HG03175 (cell line): Measurements from ENCODE around the gene GAGE12D.
"Not testable (repeated sequence)": the region's sequence is repeated elsewhere in the genome, so short reads cannot be mapped to it uniquely, and the experiment has no call there.

Experiments
- ATAC-seq: cut with Tn5 transposase; IDR thresholded peaks from one replicate; pipeline ENCODE4 v1.9.1; 2021; ENCODE audit warnings: mild to moderate bottlenecking, moderate library complexity; ENCODE audit not compliant: unreplicated experiment

GAGE12D gene

DNA sequence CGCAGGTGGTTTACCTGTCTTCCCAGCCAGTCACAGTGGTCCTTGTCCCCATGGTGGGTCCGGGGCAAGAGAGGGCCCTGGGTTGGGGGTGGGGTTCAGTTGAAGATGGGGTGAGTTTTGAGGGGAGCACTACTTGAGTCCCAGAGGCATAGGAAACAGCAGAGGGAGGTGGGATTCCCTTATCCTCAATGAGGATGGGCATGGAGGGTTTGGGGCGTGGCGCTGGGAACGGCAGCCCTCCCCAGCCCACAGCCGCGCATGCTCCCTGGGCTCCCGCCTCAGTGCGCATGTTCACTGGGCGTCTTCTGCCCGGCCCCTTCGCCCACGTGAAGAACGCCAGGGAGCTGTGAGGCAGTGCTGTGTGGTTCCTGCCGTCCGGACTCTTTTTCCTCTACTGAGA lies at the start of gene GAGE12D:
TSS of gene GAGE12D (plus strand) at position 301 of the 400 bp plus-strand sequence. CDS start 1,155 bp downstream, outside the sequence.
- not testable (repeated sequence) for ATAC-seq

DNA sequence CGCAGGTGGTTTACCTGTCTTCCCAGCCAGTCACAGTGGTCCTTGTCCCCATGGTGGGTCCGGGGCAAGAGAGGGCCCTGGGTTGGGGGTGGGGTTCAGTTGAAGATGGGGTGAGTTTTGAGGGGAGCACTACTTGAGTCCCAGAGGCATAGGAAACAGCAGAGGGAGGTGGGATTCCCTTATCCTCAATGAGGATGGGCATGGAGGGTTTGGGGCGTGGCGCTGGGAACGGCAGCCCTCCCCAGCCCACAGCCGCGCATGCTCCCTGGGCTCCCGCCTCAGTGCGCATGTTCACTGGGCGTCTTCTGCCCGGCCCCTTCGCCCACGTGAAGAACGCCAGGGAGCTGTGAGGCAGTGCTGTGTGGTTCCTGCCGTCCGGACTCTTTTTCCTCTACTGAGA lies 9.7 kb upstream of the GAGE12D start, which contains the start of gene GAGE12C:
TSS of gene GAGE12C (plus strand) at position 301 of the 400 bp plus-strand sequence. CDS start 1,155 bp downstream, outside the sequence.
- ATAC-seq = not testable (repeated sequence)

GRCh38 chrX:49550989-49551388 lies 9.5 kb downstream of the GAGE12D start, which contains the start of gene GAGE12E:
Gene GAGE12E, plus strand, starts transcription at chrX:49551289. Its CDS starts 1,155 bp downstream, at chrX:49552444.
- ATAC-seq = not testable (repeated sequence)

GRCh38 chrX:49560542-49560941 lies 19.0 kb downstream of the GAGE12D start, which contains the start of gene GAGE12F:
Gene GAGE12F, plus strand, starts transcription at chrX:49560842. Its CDS starts 1,155 bp downstream, at chrX:49561997.
- ATAC-seq = not testable (repeated sequence)

DNA sequence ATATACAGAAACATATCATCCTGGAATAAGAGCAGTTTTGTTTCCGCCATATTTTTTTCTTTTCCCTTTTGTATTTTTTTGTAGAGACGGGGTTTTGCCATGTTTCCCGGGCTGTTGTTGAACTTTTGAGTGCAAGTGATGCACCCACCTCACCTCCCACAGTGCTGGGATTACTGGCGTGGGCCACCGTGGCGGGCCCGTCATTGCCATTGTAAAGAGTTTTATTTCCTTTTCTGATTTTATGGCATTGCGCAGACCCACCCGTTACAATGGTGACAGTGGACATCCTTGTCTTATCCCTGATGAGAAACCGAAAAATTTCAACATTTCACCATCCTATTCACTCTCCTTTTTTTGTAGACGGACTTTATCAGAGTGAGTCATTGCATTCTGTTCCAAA lies 27.2 kb downstream of the GAGE12D start:
- ATAC-seq = not testable (repeated sequence)

GRCh38 chrX:49569152-49569551 lies 27.6 kb downstream of the GAGE12D start:
- not testable (repeated sequence) for ATAC-seq

DNA sequence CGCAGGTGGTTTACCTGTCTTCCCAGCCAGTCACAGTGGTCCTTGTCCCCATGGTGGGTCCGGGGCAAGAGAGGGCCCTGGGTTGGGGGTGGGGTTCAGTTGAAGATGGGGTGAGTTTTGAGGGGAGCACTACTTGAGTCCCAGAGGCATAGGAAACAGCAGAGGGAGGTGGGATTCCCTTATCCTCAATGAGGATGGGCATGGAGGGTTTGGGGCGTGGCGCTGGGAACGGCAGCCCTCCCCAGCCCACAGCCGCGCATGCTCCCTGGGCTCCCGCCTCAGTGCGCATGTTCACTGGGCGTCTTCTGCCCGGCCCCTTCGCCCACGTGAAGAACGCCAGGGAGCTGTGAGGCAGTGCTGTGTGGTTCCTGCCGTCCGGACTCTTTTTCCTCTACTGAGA lies 28.6 kb downstream of the GAGE12D start, which contains the start of gene GAGE12G:
TSS of gene GAGE12G (plus strand) at position 301 of the 400 bp plus-strand sequence. CDS start 1,155 bp downstream, outside the sequence.
- ATAC-seq = not testable (repeated sequence)

DNA sequence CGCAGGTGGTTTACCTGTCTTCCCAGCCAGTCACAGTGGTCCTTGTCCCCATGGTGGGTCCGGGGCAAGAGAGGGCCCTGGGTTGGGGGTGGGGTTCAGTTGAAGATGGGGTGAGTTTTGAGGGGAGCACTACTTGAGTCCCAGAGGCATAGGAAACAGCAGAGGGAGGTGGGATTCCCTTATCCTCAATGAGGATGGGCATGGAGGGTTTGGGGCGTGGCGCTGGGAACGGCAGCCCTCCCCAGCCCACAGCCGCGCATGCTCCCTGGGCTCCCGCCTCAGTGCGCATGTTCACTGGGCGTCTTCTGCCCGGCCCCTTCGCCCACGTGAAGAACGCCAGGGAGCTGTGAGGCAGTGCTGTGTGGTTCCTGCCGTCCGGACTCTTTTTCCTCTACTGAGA lies 38.1 kb downstream of the GAGE12D start, which contains the start of gene GAGE12H:
TSS of gene GAGE12H (plus strand) at position 301 of the 400 bp plus-strand sequence. CDS start 1,155 bp downstream, outside the sequence.
- ATAC-seq = not testable (repeated sequence)

- ATAC-seq = not testable (repeated sequence)
These were observed 47.7 kb downstream of the GAGE12D start, which contains the start of gene GAGE2A for GRCh38 chrX:49589196-49589595. Gene GAGE2A, plus strand, starts transcription at chrX:49589496. Its CDS starts 1,155 bp downstream, at chrX:49590651.

- not testable (repeated sequence) for ATAC-seq
These were observed 48.4 kb downstream of the GAGE12D start for GRCh38 chrX:49589769-49590478.

GRCh38 chrX:49590488-49590887 lies 49.0 kb downstream of the GAGE12D start:
- ATAC-seq = not testable (repeated sequence)
